Fibroblast of villous mesenchyme (primary cell): ENCODE measurements around the gene RTP5. TPM values are rescaled to one million over a fixed set of nuclear protein-coding genes. Genes with fewer than 3 reads are reported as not detected.

Source experiments
- DNase-seq: peaks from one replicate; pipeline ENCODE4 v3.0.0-alpha.2; 2010; ENCODE audit warnings: low read depth
- H3K4me3 ChIP-seq: 2 replicates; pipeline ENCODE4 v1.5.1; 2011; ENCODE audit warnings: low read depth, mild to moderate bottlenecking, low read length
- CTCF ChIP-seq: IDR thresholded peaks from 2 replicates; pipeline ENCODE4 v1.5.1; 2012; ENCODE audit warnings: low read depth, mild to moderate bottlenecking, low read length; ENCODE audit not compliant: insufficient read depth
- total RNA-seq: library from RNA; depleted of rRNA; stranded (reverse); fragments of >200 nt; gene quantifications from 2 replicates; pipeline ENCODE4 v1.2.3, GENCODE V29; 2012

The RTP5 gene
- total RNA-seq, 1 donor = not detected

- DNase-seq = peak; percentile 18
- no peak overlapping the region for H3K4me3 ChIP-seq
- no peak for TF ChIP-seq CTCF
Observed at GRCh38 chr2:241908686-241909420, 39.3 kb downstream of the RTP5 start.

GRCh38 chr2:241909769-241910168 is 40.2 kb downstream of the RTP5 start:
- no peak for DNase-seq
- no peak overlapping the region for H3K4me3 ChIP-seq
- TF ChIP-seq CTCF = no peak

GRCh38 chr2:241910604-241911520 is 41.3 kb downstream of the RTP5 start:
- TF ChIP-seq CTCF = no peak
- DNase-seq = no peak
- H3K4me3 ChIP-seq = no peak overlapping the region

GRCh38 chr2:241911551-241911950 is 42.0 kb downstream of the RTP5 start:
- DNase-seq = no peak
- H3K4me3 ChIP-seq = no peak overlapping the region
- TF ChIP-seq CTCF = no peak

- no peak for DNase-seq
- no peak overlapping the region for H3K4me3 ChIP-seq
- TF ChIP-seq CTCF = no peak
Observed at GRCh38 chr2:241912021-241912555, 42.6 kb downstream of the RTP5 start.

GRCh38 chr2:241913703-241914102 is 44.2 kb downstream of the RTP5 start:
- TF ChIP-seq CTCF = no peak
- no peak for DNase-seq
- no peak overlapping the region for H3K4me3 ChIP-seq
